Body of pancreas (tissue), 4 donors: ENCODE results near the gene SPRYD3.

ENCODE experiments used
- CTCF ChIP-seq, 7 experiments: fragments of 450-650 bp in 4 of 7; fragments of 200-600 bp in 3 of 7; sonication (generic) in 3 of 7; IDR thresholded peaks; one replicate each; pipeline ENCODE4 v1.5.1; 2016 to 2019; ENCODE audit warnings: antibody characterized with exemption in 7 of 7
- POLR2A ChIP-seq, 3 donors: fragments of 450-650 bp; IDR thresholded peaks; one replicate each; pipeline ENCODE4 v1.6.1; 2016; ENCODE audit warnings: antibody characterized with exemption in 3 of 3, mild to moderate bottlenecking in 2 of 3

- TF ChIP-seq CTCF (IDR thresholded peaks at IDR 0.05) (no peak), POLR2A (IDR thresholded peaks at IDR 0.05) (no peak)
Measured at GRCh38 chr12:53058674-53059433, 20.3 kb downstream of the SPRYD3 start.
